PC-9 (cell line): Measurements from ENCODE around the gene ANKRD18A. TPM values are rescaled to one million over a fixed set of nuclear protein-coding genes. Genes with fewer than 3 reads are reported as not detected.
"Not testable (repeated sequence)": the region's sequence is repeated elsewhere in the genome, so short reads cannot be mapped to it uniquely, and the experiment has no call there.

Experiments used
- BruUV-seq: library from RNA; stranded (reverse); fragments of 400-500 nt; replicated peaks from 2 replicates; lab custom pipeline; 2021; lab: Mats Ljungman, UMichigan
- CTCF ChIA-PET: fragments of 300-600 bp; sonication (Branson Sonifier 250); formaldehyde crosslinking; loops from one replicate; lab custom pipeline; 2022; ENCODE audit warnings: antibody characterized with exemption; lab: Charles Lee
- POLR2A ChIA-PET: fragments of 300-600 bp; sonication (Branson Sonifier 250); formaldehyde crosslinking; loops from one replicate; lab custom pipeline; 2022; ENCODE audit warnings: antibody characterized with exemption; ENCODE audit not compliant: unreplicated experiment; lab: Charles Lee
- DNase-seq, 2 experiments: peaks; one replicate each; pipeline versions ENCODE4 v3.0.0 to v3.0.0-alpha.2; 2015 to 2022; ENCODE audit warnings: mixed read lengths in 1 of 2
- H2AFZ ChIP-seq: fragments of 200-600 bp; sonication (generic); 2 replicates; pipeline ENCODE4 v1.8.1; 2017; ENCODE audit warnings: antibody characterized with exemption
- H3F3A ChIP-seq: fragments of 200-600 bp; sonication (generic); 2 replicates; pipeline ENCODE4 v1.8.1; 2017; ENCODE audit warnings: antibody characterized with exemption, mild to moderate bottlenecking, low read depth; ENCODE audit not compliant: insufficient read depth
- H3K27ac ChIP-seq: fragments of 200-600 bp; sonication (generic); 2 replicates; pipeline ENCODE4 v1.6.1; 2016; ENCODE audit warnings: mixed run types
- H3K27me3 ChIP-seq: fragments of 200-600 bp; sonication (generic); 2 replicates; pipeline ENCODE4 v1.6.1; 2016; ENCODE audit warnings: low read depth, mixed run types; ENCODE audit not compliant: insufficient read depth
- H3K36me3 ChIP-seq: fragments of 200-600 bp; sonication (generic); 2 replicates; pipeline ENCODE4 v1.6.1; 2016; ENCODE audit warnings: low read depth, mixed run types
- H3K4me1 ChIP-seq: fragments of 200-600 bp; sonication (generic); replicated peaks from 2 replicates; pipeline ENCODE4 v1.6.1; 2016; ENCODE audit warnings: mixed run types; ENCODE audit not compliant: insufficient read depth
- H3K4me2 ChIP-seq: fragments of 200-600 bp; sonication (generic); 2 replicates; pipeline ENCODE4 v1.6.1; 2017; ENCODE audit warnings: mixed run types
- H3K4me3 ChIP-seq: fragments of 200-600 bp; sonication (generic); 2 replicates; pipeline ENCODE4 v1.6.1; 2016; ENCODE audit warnings: mixed run types
- H3K79me2 ChIP-seq: fragments of 200-600 bp; sonication (generic); 2 replicates; pipeline ENCODE4 v1.6.1; 2017; ENCODE audit warnings: low read depth, mixed run types
- H3K9me2 ChIP-seq: fragments of 200-600 bp; sonication (generic); 2 replicates; pipeline ENCODE4 v1.8.1; 2017; ENCODE audit warnings: mild to moderate bottlenecking; ENCODE audit not compliant: insufficient read depth
- H3K9me3 ChIP-seq: fragments of 200-600 bp; sonication (generic); 2 replicates; pipeline ENCODE4 v1.8.1; 2016; ENCODE audit warnings: low read depth; ENCODE audit not compliant: insufficient read depth
- H4K20me1 ChIP-seq: fragments of 200-600 bp; sonication (generic); 2 replicates; pipeline ENCODE4 v1.8.1; 2017; ENCODE audit not compliant: insufficient read depth
- intact Hi-C: fragments of 100-400 bp; cut with micrococcal nuclease; formaldehyde crosslinking; loops from one replicate; pipeline ENCODE4 v1.10.0; 2022; ENCODE audit not compliant: unreplicated experiment
- total RNA-seq: library from RNA; stranded (reverse); gene quantifications from 2 replicates; pipeline ENCODE4 v1.2.3, GENCODE V29; 2021

The ANKRD18A gene
- total RNA-seq, 1 experiment from 2014 or later: 4.9 TPM

DNA sequence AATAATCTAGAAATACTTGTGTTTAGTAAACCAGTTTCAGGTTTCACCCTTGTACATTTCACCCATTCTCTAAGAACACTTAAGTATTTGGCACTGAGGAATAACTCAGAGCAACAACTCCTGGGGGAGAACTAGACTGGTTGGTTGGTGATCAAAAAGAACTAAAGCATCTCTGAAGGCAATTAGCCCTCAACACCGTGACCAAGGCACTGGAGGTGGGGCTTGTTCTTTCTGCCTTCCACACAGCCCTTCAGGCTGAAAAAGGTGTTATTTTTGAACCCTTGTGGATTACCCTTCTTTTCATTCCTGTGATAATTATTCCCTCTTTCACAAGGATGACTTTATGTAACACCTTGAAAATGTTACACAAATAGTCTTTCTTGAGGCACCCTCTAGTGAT lies 44.2 kb downstream of the ANKRD18A start:
- H3K79me2 ChIP-seq, CTCF ChIA-PET, POLR2A ChIA-PET: not testable (repeated sequence)

DNA sequence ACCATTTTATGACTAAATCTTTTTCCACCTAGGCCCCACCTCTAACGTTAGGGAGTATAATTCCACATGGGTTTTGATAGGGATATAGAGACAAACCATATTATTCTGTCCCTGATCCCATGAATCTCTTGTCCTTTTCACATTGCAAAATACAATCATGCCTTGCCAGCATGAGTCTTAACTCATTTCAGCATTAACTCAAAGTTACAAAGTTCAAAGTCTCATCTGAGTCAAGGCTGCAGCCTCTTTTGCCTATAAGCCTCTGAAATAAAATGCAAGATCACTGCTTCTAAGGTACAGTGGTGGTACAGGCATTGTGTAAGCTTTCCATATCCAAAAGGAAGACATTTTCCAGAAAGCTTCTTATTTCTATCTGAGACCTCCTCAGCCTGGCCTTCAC lies 54.3 kb downstream of the ANKRD18A start:
- DNase-seq, H3K79me2 ChIP-seq, H3K36me3 ChIP-seq, CTCF ChIA-PET, H4K20me1 ChIP-seq, H3K4me1 ChIP-seq, H3K9me2 ChIP-seq, POLR2A ChIA-PET, H3F3A ChIP-seq, H3K9me3 ChIP-seq, intact Hi-C loops, BruUV-seq, H3K27ac ChIP-seq, H3K4me3 ChIP-seq, H2AFZ ChIP-seq, H3K27me3 ChIP-seq, H3K4me2 ChIP-seq: not testable (repeated sequence)

More for the DNA sequence above, 44.2 kb downstream of the ANKRD18A start:
- H3K27ac ChIP-seq, H3K4me2 ChIP-seq, H3K9me2 ChIP-seq, H3F3A ChIP-seq, BruUV-seq, intact Hi-C loops, H3K9me3 ChIP-seq, H3K4me3 ChIP-seq, H3K4me1 ChIP-seq, H3K36me3 ChIP-seq, H3K27me3 ChIP-seq, H4K20me1 ChIP-seq, H2AFZ ChIP-seq, DNase-seq: not testable (repeated sequence)

DNA sequence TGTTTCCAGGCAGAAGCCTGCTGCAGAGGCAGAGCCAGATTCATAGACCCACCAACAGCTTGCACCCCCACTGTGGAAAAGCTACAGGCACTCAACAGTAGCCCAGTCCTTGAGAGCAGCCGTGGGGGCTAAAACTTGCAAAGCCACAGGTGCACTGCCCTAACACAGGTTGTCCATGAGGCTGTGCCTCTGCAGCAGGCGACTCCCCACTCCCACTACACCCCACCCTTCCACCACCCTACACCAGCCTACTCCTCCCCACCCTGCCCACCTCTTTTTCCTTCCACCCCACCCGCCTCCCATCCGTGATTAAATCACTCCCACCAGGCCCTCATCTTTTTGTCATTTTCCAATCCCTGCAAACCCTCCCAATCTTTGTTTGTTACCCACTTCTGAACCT lies 55.2 kb downstream of the ANKRD18A start:
- BruUV-seq, H3K4me2 ChIP-seq, H3K79me2 ChIP-seq, H4K20me1 ChIP-seq, H3K27ac ChIP-seq, H3F3A ChIP-seq, intact Hi-C loops, H3K36me3 ChIP-seq, H3K4me3 ChIP-seq, DNase-seq, H3K4me1 ChIP-seq, H3K27me3 ChIP-seq, CTCF ChIA-PET, H2AFZ ChIP-seq, H3K9me3 ChIP-seq, POLR2A ChIA-PET, H3K9me2 ChIP-seq: not testable (repeated sequence)

DNA sequence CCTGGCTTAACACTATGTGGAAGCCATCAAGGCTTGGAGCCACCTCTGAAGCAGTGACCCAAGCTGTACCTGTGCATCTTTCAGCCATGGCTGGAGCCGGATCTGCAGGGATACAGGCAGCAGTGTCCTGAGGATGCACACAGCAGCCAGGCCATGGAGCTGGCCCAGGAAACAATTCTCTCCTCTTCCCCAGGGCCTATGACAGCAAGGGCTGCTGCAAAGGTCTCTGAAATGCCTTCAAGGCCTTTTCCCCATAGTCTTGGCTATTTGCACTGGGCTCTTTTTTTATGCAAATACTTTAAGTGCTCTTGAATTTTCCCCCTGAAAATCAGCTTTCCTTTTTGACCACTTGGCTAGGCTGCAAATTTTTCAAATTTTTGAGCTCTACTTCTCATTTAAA lies 56.5 kb downstream of the ANKRD18A start:
- H4K20me1 ChIP-seq, H3F3A ChIP-seq, H3K4me2 ChIP-seq, BruUV-seq, H3K79me2 ChIP-seq, DNase-seq, H3K27ac ChIP-seq, H3K4me3 ChIP-seq, H3K4me1 ChIP-seq, intact Hi-C loops, CTCF ChIA-PET, H3K9me2 ChIP-seq, H3K36me3 ChIP-seq, POLR2A ChIA-PET, H3K27me3 ChIP-seq, H3K9me3 ChIP-seq, H2AFZ ChIP-seq: not testable (repeated sequence)

DNA sequence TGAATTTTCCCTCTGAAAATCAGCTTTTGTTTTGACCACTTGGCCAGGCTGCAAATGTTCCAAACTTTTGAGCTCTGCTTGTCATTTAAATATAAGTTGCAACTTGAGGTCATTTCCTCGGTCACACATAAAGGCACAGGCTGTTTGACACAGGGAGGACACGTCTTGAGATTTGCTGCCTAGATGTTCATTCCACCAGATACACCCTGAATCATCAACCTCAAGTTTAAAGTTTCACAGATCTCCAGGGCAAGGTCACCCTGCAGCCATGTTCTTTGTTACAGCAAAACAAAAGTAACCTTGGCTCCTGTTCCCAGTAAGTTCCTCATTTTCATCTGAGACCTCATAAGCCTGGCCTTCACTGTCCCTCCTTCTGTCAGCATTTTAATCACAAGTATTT lies 59.3 kb downstream of the ANKRD18A start:
- H3K79me2 ChIP-seq, H3F3A ChIP-seq, POLR2A ChIA-PET, H3K9me2 ChIP-seq, CTCF ChIA-PET, intact Hi-C loops, H3K4me1 ChIP-seq, H3K9me3 ChIP-seq, H3K27me3 ChIP-seq, H3K4me2 ChIP-seq, H3K36me3 ChIP-seq, BruUV-seq, DNase-seq, H3K27ac ChIP-seq, H3K4me3 ChIP-seq, H4K20me1 ChIP-seq, H2AFZ ChIP-seq: not testable (repeated sequence)

DNA sequence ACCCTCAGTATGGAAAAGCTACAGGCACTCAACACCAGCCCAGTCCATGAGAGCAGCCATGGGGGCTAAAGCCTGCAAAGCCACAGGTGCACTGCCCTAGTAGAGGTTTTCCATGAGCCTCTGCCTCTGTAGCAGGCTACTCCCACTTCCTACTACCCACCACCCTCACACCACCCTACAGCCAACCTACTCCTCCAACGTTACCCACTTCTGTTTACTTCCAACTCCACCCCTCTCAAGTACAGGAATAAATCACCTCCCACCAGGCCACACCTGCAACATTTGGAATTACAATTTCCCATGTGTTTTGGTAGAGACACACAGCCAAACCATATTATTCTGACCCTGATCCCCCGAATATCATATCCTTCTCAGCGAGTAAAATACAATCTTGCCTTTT lies 61.2 kb downstream of the ANKRD18A start:
- CTCF ChIA-PET, H3K9me2 ChIP-seq, H3F3A ChIP-seq, H3K27me3 ChIP-seq, H3K79me2 ChIP-seq, H3K4me1 ChIP-seq, intact Hi-C loops, POLR2A ChIA-PET, H2AFZ ChIP-seq, H4K20me1 ChIP-seq, DNase-seq, BruUV-seq, H3K4me3 ChIP-seq, H3K36me3 ChIP-seq, H3K9me3 ChIP-seq, H3K27ac ChIP-seq, H3K4me2 ChIP-seq: not testable (repeated sequence)

DNA sequence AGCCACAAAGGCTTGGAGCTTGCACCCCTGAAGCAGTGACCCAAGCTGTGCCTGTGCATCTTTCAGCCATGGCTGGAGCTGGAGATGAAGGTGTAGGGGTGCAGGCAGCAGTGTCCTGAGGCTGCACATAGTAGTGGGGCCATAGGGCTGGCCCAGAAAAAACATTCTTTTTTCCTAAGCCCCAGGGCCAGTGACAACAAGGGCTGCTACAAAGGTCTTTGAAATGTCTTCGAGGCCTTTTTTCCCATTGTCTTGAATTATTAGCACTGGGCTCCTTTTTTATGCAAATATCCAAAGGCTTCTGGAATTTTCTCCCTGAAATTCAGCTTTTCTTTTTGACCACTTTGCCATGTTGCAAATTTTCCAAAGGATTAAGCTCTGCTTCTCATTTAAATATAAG lies 62.6 kb downstream of the ANKRD18A start:
- H3K27ac ChIP-seq, H3K9me3 ChIP-seq, H3F3A ChIP-seq, H4K20me1 ChIP-seq, BruUV-seq, intact Hi-C loops, H3K36me3 ChIP-seq, H3K4me1 ChIP-seq, POLR2A ChIA-PET, H3K9me2 ChIP-seq, H3K4me2 ChIP-seq, H2AFZ ChIP-seq, CTCF ChIA-PET, H3K4me3 ChIP-seq, H3K27me3 ChIP-seq, DNase-seq, H3K79me2 ChIP-seq: not testable (repeated sequence)

DNA sequence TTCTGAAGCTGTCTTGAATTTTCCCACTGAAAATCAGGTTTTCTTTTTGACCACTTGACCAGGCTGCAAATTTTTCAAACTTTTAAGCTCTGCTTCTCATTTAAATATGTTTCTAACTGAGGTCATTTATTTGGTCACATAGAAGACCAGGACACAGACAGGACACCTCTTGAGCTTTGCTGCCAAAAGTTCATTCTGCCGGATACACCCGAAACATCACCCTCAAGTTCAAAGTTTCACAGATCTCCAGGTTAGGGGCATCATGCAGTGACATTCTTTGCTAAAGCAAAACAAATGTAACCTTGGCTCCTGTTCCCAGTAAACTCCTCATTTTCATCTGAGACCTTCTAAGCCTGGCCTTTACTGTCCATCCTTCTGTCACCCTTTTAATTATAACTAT lies 65.4 kb downstream of the ANKRD18A start:
- H3K4me1 ChIP-seq, DNase-seq, H4K20me1 ChIP-seq, H3K27ac ChIP-seq, H3F3A ChIP-seq, H3K9me2 ChIP-seq, H3K4me2 ChIP-seq, H3K79me2 ChIP-seq, POLR2A ChIA-PET, H3K9me3 ChIP-seq, BruUV-seq, H3K4me3 ChIP-seq, H3K36me3 ChIP-seq, intact Hi-C loops, CTCF ChIA-PET, H2AFZ ChIP-seq, H3K27me3 ChIP-seq: not testable (repeated sequence)
